ENCODE results near the gene NCAPG.
"Not testable (repeated sequence)": the region's sequence is repeated elsewhere in the genome, so short reads cannot be mapped to it uniquely, and the experiment has no call there.

NCAPG gene

DNA sequence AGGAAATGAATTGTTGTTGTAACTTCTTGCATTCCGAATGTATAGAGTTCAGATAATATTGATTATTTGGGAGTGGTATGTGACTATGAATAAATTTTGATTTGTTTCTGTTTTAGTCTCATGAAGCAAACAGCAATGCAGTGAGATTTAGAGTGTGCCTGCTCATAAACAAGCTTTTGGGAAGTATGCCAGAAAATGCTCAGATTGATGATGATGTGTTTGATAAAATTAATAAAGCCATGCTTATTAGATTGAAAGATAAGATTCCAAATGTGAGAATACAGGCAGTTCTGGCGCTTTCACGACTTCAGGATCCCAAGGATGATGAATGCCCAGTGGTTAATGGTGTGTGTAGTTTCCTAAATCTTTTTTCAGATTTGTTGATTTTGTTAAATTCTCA, 2.0 kb downstream of the NCAPG start:
- peaks cover 79% of the 10 kb centered on the region for H3K36me3 ChIP-seq (ENCODE audit: insufficient read depth, insufficient read length, low read length)
- DNase-seq (ENCODE audit: low read depth, low spot score) = no peak
- peak overlapping the region; percentile 21 for H3K4me3 ChIP-seq (ENCODE audit: insufficient read length, low read depth)

DNA sequence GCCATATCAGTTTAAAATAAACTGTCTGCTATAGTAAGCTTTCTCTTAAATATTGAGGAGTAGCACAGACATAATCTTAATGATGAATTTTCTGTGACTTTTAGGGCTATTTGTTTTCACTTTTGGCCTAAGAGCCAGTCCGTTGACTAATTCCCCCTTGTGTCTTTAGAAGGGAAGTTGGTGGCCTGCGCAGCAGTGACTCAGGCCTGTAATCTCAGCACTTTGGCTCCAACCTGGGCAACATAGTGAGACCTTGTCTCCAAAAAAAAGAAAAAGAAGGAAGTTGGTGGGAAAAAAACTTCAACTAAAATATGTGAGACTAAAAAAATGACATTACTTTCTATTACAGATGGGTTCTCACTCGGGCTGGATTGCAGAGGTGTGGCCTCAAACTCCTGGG, 3.4 kb downstream of the NCAPG start:
- peaks cover 81% of the 10 kb centered on the region for H3K36me3 ChIP-seq (ENCODE audit: insufficient read depth, insufficient read length, low read length)
- TF ChIP-seq YY1 (IDR thresholded peaks at IDR 0.05; ENCODE audit: insufficient read depth, insufficient read length) (no peak), SUZ12 (IDR thresholded peaks at IDR 0.05; ENCODE audit: extremely low read depth, insufficient read depth, insufficient read length) (no peak), ZNF274 (IDR thresholded peaks at IDR 0.05; ENCODE audit: low read depth, low read length) (no peak)
- DNase-seq (ENCODE audit: low read depth, low spot score) = no peak
- peaks cover 2% of the 10 kb centered on the region for H3K4me1 ChIP-seq (ENCODE audit: insufficient read depth, insufficient read length)
- no peak overlapping the region for H3K4me3 ChIP-seq (ENCODE audit: insufficient read length, low read depth)
- H3K27me3 ChIP-seq (ENCODE audit: insufficient read depth, insufficient read length) = no peaks in the 10 kb centered on the region
- no peaks in the 10 kb centered on the region for H3K9me3 ChIP-seq (ENCODE audit: insufficient read depth, low read length)
- H3K9ac ChIP-seq (ENCODE audit: insufficient read length, low read depth) = no peak overlapping the region

More for the DNA sequence above, 2.0 kb downstream of the NCAPG start:
- Histone ChIP-seq H3K9me3 (ENCODE audit: insufficient read depth, low read length) (no peaks in the 10 kb centered on the region), H3K4me1 (ENCODE audit: insufficient read depth, insufficient read length) (peaks cover 2% of the 10 kb centered on the region), H3K27me3 (ENCODE audit: insufficient read depth, insufficient read length) (no peaks in the 10 kb centered on the region), H3K9ac (ENCODE audit: insufficient read length, low read depth) (peak overlapping the region; percentile 95)
- no peak for TF ChIP-seq ZNF274 (IDR thresholded peaks at IDR 0.05; ENCODE audit: low read depth, low read length)
- TF ChIP-seq SUZ12 (IDR thresholded peaks at IDR 0.05; ENCODE audit: extremely low read depth, insufficient read depth, insufficient read length) = no peak
- no peak for TF ChIP-seq YY1 (IDR thresholded peaks at IDR 0.05; ENCODE audit: insufficient read depth, insufficient read length)

DNA sequence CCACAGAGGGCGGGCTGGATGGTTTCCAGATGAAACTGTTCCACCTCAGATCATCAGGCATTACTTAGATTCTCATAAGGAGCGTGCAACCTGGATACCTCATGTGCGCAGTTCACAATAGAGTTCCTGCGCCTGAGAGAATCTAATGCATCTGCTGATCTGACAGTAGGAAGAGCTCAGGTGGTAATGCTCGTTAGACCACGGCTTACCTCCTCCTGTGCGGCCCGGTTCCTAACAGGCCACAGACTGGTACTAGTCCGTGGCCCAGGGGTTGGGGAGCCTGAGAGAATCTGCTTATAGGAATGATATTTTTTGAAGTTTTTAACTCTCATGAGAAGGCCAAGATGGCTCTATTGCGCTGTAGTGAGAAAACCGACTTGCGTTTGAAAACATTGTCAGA, 5.4 kb downstream of the NCAPG start:
- peaks cover 2% of the 10 kb centered on the region for H3K4me1 ChIP-seq (ENCODE audit: insufficient read depth, insufficient read length)
- H3K27me3 ChIP-seq (ENCODE audit: insufficient read depth, insufficient read length) = no peaks in the 10 kb centered on the region
- H3K36me3 ChIP-seq (ENCODE audit: insufficient read depth, insufficient read length, low read length) = peaks cover 90% of the 10 kb centered on the region
- TF ChIP-seq YY1 (IDR thresholded peaks at IDR 0.05; ENCODE audit: insufficient read depth, insufficient read length) = no peak
- no peak for TF ChIP-seq SUZ12 (IDR thresholded peaks at IDR 0.05; ENCODE audit: extremely low read depth, insufficient read depth, insufficient read length)
- no peak for TF ChIP-seq ZNF274 (IDR thresholded peaks at IDR 0.05; ENCODE audit: low read depth, low read length)
- no peak for DNase-seq (ENCODE audit: low read depth, low spot score)
- no peak overlapping the region for H3K4me3 ChIP-seq (ENCODE audit: insufficient read length, low read depth)
- no peaks in the 10 kb centered on the region for H3K9me3 ChIP-seq (ENCODE audit: insufficient read depth, low read length)
- H3K9ac ChIP-seq (ENCODE audit: insufficient read length, low read depth) = no peak overlapping the region

DNA sequence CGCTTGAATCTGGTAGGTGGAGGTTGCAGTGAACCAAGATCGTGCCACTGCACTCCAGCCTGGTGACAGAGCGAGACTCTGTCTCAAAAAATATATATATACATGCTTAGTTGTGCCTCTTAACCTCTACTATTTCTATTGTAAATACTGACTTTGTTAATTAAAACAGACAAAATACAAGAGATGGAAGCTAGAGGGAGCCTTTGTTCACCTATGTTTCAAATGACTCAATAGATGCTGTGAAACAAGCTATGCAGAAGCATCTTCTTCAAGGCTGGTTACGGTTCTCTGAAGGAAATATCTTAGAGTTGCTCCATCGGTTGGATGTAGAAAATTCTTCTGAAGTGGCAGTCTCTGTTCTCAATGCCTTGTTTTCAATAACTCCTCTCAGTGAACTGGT, 6.2 kb downstream of the NCAPG start:
- no peaks in the 10 kb centered on the region for H3K27me3 ChIP-seq (ENCODE audit: insufficient read depth, insufficient read length)

DNA sequence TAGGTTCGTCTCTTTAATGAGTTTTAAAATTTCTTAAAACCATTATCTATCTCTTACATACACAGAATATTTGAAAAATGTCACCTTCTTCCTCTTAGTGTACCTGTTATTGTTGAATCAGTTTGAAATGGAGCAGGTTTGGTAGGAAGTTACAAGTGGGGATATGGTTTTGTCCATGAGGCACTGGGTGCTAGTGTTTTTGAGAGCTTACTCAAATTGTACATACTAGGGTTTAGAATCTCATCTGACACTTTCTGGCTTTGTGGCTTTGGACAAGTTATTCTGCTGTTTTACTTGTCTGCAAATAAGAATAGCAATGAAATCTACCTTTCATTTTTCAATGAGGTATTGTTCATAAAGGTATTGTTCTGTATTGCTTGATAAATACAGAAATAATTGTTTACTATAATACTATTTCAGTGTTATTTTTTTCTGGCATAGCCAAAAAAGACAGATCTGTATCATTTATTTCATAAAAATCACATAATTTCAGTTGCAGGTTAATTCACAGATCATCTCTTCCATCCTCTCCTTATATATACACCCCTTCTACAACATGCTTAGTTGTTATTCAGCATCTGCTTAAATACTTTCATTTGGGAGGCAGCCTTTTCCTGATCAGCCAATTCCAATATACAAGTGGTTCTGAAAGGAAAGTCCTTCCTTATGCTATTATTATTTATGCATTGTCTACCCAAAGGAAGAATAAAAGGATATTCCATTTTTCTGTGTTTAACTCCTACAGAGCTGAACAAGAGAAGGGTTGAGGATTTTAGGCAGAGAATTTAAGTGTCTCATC, 13.3 kb downstream of the NCAPG start:
- H3K4me1 ChIP-seq (ENCODE audit: insufficient read depth, insufficient read length) = no peaks in the 10 kb centered on the region
- H3K36me3 ChIP-seq (ENCODE audit: insufficient read depth, insufficient read length, low read length) = peaks cover 91% of the 10 kb centered on the region
- TF ChIP-seq YY1 (IDR thresholded peaks at IDR 0.05; ENCODE audit: insufficient read depth, insufficient read length) (no peak), ZNF274 (IDR thresholded peaks at IDR 0.05; ENCODE audit: low read depth, low read length) (no peak), SUZ12 (IDR thresholded peaks at IDR 0.05; ENCODE audit: extremely low read depth, insufficient read depth, insufficient read length) (no peak)
- H3K9ac ChIP-seq (ENCODE audit: insufficient read length, low read depth) = no peak overlapping the region
- no peak overlapping the region for H3K4me3 ChIP-seq (ENCODE audit: insufficient read length, low read depth)
- no peaks in the 10 kb centered on the region for H3K9me3 ChIP-seq (ENCODE audit: insufficient read depth, low read length)
- no peak for DNase-seq (ENCODE audit: low read depth, low spot score)
- H3K27me3 ChIP-seq (ENCODE audit: insufficient read depth, insufficient read length) = no peaks in the 10 kb centered on the region

More for the DNA sequence above, 6.2 kb downstream of the NCAPG start:
- TF ChIP-seq ZNF274 (IDR thresholded peaks at IDR 0.05; ENCODE audit: low read depth, low read length) = no peak
- no peak for TF ChIP-seq YY1 (IDR thresholded peaks at IDR 0.05; ENCODE audit: insufficient read depth, insufficient read length)
- no peak for TF ChIP-seq SUZ12 (IDR thresholded peaks at IDR 0.05; ENCODE audit: extremely low read depth, insufficient read depth, insufficient read length)
- DNase-seq (ENCODE audit: low read depth, low spot score) = no peak
- Histone ChIP-seq H3K9me3 (ENCODE audit: insufficient read depth, low read length) (no peaks in the 10 kb centered on the region), H3K9ac (ENCODE audit: insufficient read length, low read depth) (no peak overlapping the region), H3K4me3 (ENCODE audit: insufficient read length, low read depth) (no peak overlapping the region), H3K4me1 (ENCODE audit: insufficient read depth, insufficient read length) (peaks cover 2% of the 10 kb centered on the region), H3K36me3 (ENCODE audit: insufficient read depth, insufficient read length, low read length) (peaks cover 93% of the 10 kb centered on the region)

DNA sequence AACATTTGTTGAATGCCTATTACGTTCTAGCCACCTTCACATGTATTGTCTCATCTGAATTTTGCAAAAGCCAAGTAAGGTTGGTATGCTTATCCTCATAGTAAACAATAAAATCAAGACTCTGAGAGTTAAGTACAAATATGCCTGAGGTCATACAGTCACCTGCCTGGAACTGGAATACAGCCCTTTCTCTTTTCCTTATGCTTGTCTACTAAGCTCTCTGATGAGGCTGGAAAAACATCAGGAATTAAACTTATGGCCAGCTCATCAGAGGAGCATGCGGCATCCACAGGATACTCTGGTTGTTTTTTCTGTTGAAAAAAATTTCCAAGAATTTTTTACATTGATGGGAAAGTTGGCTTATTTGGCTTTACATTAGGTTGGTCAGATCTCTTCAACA, 35.5 kb downstream of the NCAPG start:
- peaks cover 59% of the 10 kb centered on the region for H3K36me3 ChIP-seq (ENCODE audit: insufficient read depth, insufficient read length, low read length)
- TF ChIP-seq SUZ12 (IDR thresholded peaks at IDR 0.05; ENCODE audit: extremely low read depth, insufficient read depth, insufficient read length) = no peak
- TF ChIP-seq ZNF274 (IDR thresholded peaks at IDR 0.05; ENCODE audit: low read depth, low read length) = no peak
- no peak for TF ChIP-seq YY1 (IDR thresholded peaks at IDR 0.05; ENCODE audit: insufficient read depth, insufficient read length)
- DNase-seq (ENCODE audit: low read depth, low spot score) = no peak
- peaks cover 30% of the 10 kb centered on the region for H3K9me3 ChIP-seq (ENCODE audit: insufficient read depth, low read length)
- H3K4me3 ChIP-seq (ENCODE audit: insufficient read length, low read depth) = no peak overlapping the region
- no peaks in the 10 kb centered on the region for H3K27me3 ChIP-seq (ENCODE audit: insufficient read depth, insufficient read length)
- H3K9ac ChIP-seq (ENCODE audit: insufficient read length, low read depth) = no peak overlapping the region
- H3K4me1 ChIP-seq (ENCODE audit: insufficient read depth, insufficient read length) = no peaks in the 10 kb centered on the region

DNA sequence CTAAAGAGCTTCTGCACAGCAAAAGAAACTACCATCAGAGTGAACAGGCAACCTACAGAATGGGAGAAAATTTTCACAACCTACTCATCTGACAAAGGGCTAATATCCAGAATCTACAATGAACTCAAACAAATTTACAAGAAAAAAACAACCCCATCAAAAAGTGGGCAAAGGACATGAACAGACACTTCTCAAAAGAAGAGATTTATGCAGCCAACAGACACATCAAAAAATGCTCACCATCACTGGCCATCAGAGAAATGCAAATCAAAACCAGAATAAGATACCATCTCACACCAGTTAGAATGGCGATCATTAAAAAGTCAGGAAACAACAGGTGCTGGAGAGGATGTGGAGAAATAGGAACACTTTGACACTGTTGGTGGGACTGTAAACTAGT, 39.5 kb downstream of the NCAPG start:
- Histone ChIP-seq H3K36me3 (ENCODE audit: insufficient read depth, insufficient read length, low read length) (peaks cover 19% of the 10 kb centered on the region), H3K9me3 (ENCODE audit: insufficient read depth, low read length) (peaks cover 30% of the 10 kb centered on the region)
- not testable (repeated sequence) for DNase-seq (ENCODE audit: low read depth, low spot score); H3K4me3 ChIP-seq (ENCODE audit: insufficient read length, low read depth); H3K27me3 ChIP-seq (ENCODE audit: insufficient read depth, insufficient read length); H3K4me1 ChIP-seq (ENCODE audit: insufficient read depth, insufficient read length); H3K9ac ChIP-seq (ENCODE audit: insufficient read length, low read depth)

Data from NT2/D1 (cell line).